ENCODE results near the gene GALNT17.

DNA sequence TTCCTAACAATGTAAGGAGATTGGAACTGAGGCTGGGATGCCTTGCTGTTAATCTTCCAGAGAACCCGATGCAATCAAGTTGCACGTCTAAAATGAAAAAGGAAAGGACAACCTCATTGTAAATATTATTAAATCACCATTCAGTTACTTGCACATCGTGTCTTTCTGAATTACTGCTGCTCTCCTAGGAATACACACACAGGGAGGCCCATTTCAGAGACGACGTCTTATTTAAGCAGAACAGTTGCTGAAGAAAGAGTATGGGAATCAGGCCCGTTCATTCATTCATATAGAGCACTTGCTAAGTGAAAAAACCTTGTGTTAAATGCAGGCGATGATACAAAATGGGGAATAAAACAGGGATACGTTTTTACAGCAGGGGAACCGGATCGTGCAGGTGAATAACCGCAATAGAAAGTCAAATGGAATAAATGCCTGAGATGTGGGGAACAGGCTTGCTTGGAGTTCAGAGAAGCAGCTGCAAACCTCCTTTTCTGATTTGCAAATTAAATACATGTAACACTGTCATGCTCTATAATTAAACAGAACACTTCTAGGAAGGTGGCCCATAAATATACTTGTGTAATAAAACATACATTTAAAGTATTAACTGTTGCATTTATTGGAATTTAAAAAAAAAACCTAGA is 409.9 kb downstream of the GALNT17 start:
- TF ChIP-seq EZH2 (IDR thresholded peaks at IDR 0.05; ENCODE audit: low read length, unreplicated experiment): no peak
- TF ChIP-seq, protein P1, sequence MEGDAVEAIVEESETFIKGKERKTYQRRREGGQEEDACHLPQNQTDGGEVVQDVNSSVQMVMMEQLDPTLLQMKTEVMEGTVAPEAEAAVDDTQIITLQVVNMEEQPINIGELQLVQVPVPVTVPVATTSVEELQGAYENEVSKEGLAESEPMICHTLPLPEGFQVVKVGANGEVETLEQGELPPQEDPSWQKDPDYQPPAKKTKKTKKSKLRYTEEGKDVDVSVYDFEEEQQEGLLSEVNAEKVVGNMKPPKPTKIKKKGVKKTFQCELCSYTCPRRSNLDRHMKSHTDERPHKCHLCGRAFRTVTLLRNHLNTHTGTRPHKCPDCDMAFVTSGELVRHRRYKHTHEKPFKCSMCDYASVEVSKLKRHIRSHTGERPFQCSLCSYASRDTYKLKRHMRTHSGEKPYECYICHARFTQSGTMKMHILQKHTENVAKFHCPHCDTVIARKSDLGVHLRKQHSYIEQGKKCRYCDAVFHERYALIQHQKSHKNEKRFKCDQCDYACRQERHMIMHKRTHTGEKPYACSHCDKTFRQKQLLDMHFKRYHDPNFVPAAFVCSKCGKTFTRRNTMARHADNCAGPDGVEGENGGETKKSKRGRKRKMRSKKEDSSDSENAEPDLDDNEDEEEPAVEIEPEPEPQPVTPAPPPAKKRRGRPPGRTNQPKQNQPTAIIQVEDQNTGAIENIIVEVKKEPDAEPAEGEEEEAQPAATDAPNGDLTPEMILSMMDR (conservative IDR thresholded peaks at IDR 0.05; ENCODE audit: low read depth, low read length): no peak
- no peak for TF ChIP-seq EZH2phosphoT487 (IDR thresholded peaks at IDR 0.05; ENCODE audit: borderline replicate concordance, low read length)
